ENCODE measurements around the gene RAB44. TPM values are rescaled to one million over a fixed set of nuclear protein-coding genes. Genes with fewer than 3 reads are reported as not detected.

RAB44 gene
- total RNA-seq, 1 donor from 2014 or later, result 0.16 TPM

- DNase-seq (ENCODE audit: low read depth), result peak; percentile 51
- Mint-ChIP-seq H3K4me1 (ENCODE audit: low read depth, unreplicated experiment) (peaks cover 15% of the 10 kb centered on the region), H3K9me3 (ENCODE audit: unreplicated experiment) (peaks cover 2% of the 10 kb centered on the region), H3K4me3 (ENCODE audit: unreplicated experiment) (no peak overlapping the region), H3K36me3 (ENCODE audit: low read depth, unreplicated experiment) (no peaks in the 10 kb centered on the region), H3K27me3 (ENCODE audit: low read depth, unreplicated experiment) (peaks cover 12% of the 10 kb centered on the region), H3K27ac (ENCODE audit: unreplicated experiment) (no peak overlapping the region)
- Histone ChIP-seq H3K4me2 (ENCODE audit: low read length) (no peak overlapping the region), H2AFZ (ENCODE audit: low read depth, low read length) (no peak overlapping the region), H3K27ac (ENCODE audit: low read depth, low read length) (no peak overlapping the region), H3K36me3 (ENCODE audit: insufficient read depth, low read length) (no peaks in the 10 kb centered on the region), H3K79me2 (ENCODE audit: insufficient read depth, low read length) (no peaks in the 10 kb centered on the region), H3K4me1 (ENCODE audit: insufficient read depth, low read length) (peaks cover 9% of the 10 kb centered on the region), H3K4me3 (ENCODE audit: insufficient read depth, low read depth, low read length) (no peak overlapping the region), H3K9ac (ENCODE audit: low read length) (no peak overlapping the region), H3K27me3 (ENCODE audit: insufficient read depth, low read length) (peaks cover 6% of the 10 kb centered on the region), H3K9me3 (ENCODE audit: insufficient read depth, low read depth, low read length) (no peaks in the 10 kb centered on the region), H4K20me1 (ENCODE audit: insufficient read depth, low read length) (no peaks in the 10 kb centered on the region)
- no peak for FAIRE-seq
- TF ChIP-seq CTCF (IDR thresholded peaks at IDR 0.05; ENCODE audit: insufficient read depth, low read depth, low read length) (no peak), EZH2 (IDR thresholded peaks at IDR 0.05; ENCODE audit: insufficient read depth, low read length) (no peak)
Measured at GRCh38 chr6:36656441-36656840, 41.2 kb upstream of the RAB44 start.

GRCh38 chr6:36657271-36657670 is 40.4 kb upstream of the RAB44 start:
- no peak overlapping the region for H3K4me2 ChIP-seq (ENCODE audit: low read length)
- Mint-ChIP-seq H3K27ac (ENCODE audit: unreplicated experiment) (no peak overlapping the region), H3K9me3 (ENCODE audit: unreplicated experiment) (peaks cover 2% of the 10 kb centered on the region), H3K27me3 (ENCODE audit: low read depth, unreplicated experiment) (peaks cover 10% of the 10 kb centered on the region), H3K4me3 (ENCODE audit: unreplicated experiment) (no peak overlapping the region), H3K4me1 (ENCODE audit: low read depth, unreplicated experiment) (peaks cover 15% of the 10 kb centered on the region), H3K36me3 (ENCODE audit: low read depth, unreplicated experiment) (no peaks in the 10 kb centered on the region)
- no peak for FAIRE-seq
- H3K9me3 ChIP-seq (ENCODE audit: insufficient read depth, low read depth, low read length), result no peaks in the 10 kb centered on the region
- H3K36me3 ChIP-seq (ENCODE audit: insufficient read depth, low read length), result no peaks in the 10 kb centered on the region
- no peaks in the 10 kb centered on the region for H4K20me1 ChIP-seq (ENCODE audit: insufficient read depth, low read length)
- TF ChIP-seq CTCF (IDR thresholded peaks at IDR 0.05; ENCODE audit: insufficient read depth, low read depth, low read length), result no peak
- peaks cover 9% of the 10 kb centered on the region for H3K4me1 ChIP-seq (ENCODE audit: insufficient read depth, low read length)
- DNase-seq (ENCODE audit: low read depth), result no peak
- H2AFZ ChIP-seq (ENCODE audit: low read depth, low read length), result no peak overlapping the region
- no peak overlapping the region for H3K9ac ChIP-seq (ENCODE audit: low read length)
- H3K27me3 ChIP-seq (ENCODE audit: insufficient read depth, low read length), result peaks cover 6% of the 10 kb centered on the region
- H3K79me2 ChIP-seq (ENCODE audit: insufficient read depth, low read length), result no peaks in the 10 kb centered on the region
- no peak overlapping the region for H3K27ac ChIP-seq (ENCODE audit: low read depth, low read length)
- H3K4me3 ChIP-seq (ENCODE audit: insufficient read depth, low read depth, low read length), result no peak overlapping the region

GRCh38 chr6:36657942-36658544 is 39.6 kb upstream of the RAB44 start:
- Mint-ChIP-seq H3K27me3 (ENCODE audit: low read depth, unreplicated experiment) (peaks cover 16% of the 10 kb centered on the region), H3K27ac (ENCODE audit: unreplicated experiment) (no peak overlapping the region), H3K36me3 (ENCODE audit: low read depth, unreplicated experiment) (no peaks in the 10 kb centered on the region), H3K9me3 (ENCODE audit: unreplicated experiment) (peaks cover 2% of the 10 kb centered on the region), H3K4me1 (ENCODE audit: low read depth, unreplicated experiment) (peaks cover 15% of the 10 kb centered on the region), H3K4me3 (ENCODE audit: unreplicated experiment) (no peak overlapping the region)
- DNase-seq (ENCODE audit: low read depth) (peak; percentile 94), FAIRE-seq (peak; percentile 13)
- TF ChIP-seq CTCF (IDR thresholded peaks at IDR 0.05; ENCODE audit: insufficient read depth, low read depth, low read length) (no peak), EZH2 (IDR thresholded peaks at IDR 0.05; ENCODE audit: insufficient read depth, low read length) (no peak)
- Histone ChIP-seq H3K27me3 (ENCODE audit: insufficient read depth, low read length) (peaks cover 6% of the 10 kb centered on the region), H3K36me3 (ENCODE audit: insufficient read depth, low read length) (no peaks in the 10 kb centered on the region), H3K4me2 (ENCODE audit: low read length) (peak overlapping the region; percentile 20), H3K79me2 (ENCODE audit: insufficient read depth, low read length) (no peaks in the 10 kb centered on the region), H3K4me3 (ENCODE audit: insufficient read depth, low read depth, low read length) (no peak overlapping the region), H3K9ac (ENCODE audit: low read length) (peak overlapping the region; percentile 13), H2AFZ (ENCODE audit: low read depth, low read length) (no peak overlapping the region), H3K4me1 (ENCODE audit: insufficient read depth, low read length) (peaks cover 9% of the 10 kb centered on the region), H4K20me1 (ENCODE audit: insufficient read depth, low read length) (no peaks in the 10 kb centered on the region), H3K9me3 (ENCODE audit: insufficient read depth, low read depth, low read length) (no peaks in the 10 kb centered on the region), H3K27ac (ENCODE audit: low read depth, low read length) (peak overlapping the region; percentile 9)

Measured in astrocyte (in vitro differentiated cells and primary cell).